ENCODE data around the gene PAPPA2.

DNA sequence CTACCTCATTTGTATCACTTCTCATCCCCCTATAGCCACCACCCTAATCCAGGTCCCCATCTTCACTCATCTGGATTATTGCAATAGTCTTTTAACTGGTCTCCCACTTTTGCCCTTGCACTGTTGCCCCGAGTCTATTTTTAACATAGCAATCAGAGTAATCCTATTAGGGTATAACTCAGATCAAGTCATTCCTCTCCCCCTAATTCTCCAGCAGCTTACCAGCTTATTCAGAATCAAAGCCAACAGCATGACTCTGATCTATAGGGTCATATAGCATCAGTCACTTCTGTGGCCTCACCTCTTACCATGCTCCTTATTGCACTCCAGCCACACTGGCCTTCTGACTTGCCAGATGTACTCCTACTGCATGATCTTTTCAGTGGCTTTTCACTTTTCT lies 140.7 kb downstream of the PAPPA2 start:
- TF ChIP-seq, protein P1, sequence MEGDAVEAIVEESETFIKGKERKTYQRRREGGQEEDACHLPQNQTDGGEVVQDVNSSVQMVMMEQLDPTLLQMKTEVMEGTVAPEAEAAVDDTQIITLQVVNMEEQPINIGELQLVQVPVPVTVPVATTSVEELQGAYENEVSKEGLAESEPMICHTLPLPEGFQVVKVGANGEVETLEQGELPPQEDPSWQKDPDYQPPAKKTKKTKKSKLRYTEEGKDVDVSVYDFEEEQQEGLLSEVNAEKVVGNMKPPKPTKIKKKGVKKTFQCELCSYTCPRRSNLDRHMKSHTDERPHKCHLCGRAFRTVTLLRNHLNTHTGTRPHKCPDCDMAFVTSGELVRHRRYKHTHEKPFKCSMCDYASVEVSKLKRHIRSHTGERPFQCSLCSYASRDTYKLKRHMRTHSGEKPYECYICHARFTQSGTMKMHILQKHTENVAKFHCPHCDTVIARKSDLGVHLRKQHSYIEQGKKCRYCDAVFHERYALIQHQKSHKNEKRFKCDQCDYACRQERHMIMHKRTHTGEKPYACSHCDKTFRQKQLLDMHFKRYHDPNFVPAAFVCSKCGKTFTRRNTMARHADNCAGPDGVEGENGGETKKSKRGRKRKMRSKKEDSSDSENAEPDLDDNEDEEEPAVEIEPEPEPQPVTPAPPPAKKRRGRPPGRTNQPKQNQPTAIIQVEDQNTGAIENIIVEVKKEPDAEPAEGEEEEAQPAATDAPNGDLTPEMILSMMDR (IDR thresholded peaks at IDR 0.05): no peak
- no peak for TF ChIP-seq EZH2 (IDR thresholded peaks at IDR 0.05; ENCODE audit: borderline replicate concordance, insufficient read depth, low read depth, low read length, poor library complexity, severe bottlenecking)

All from B cell (primary cell).